GM21737 (cell line): ENCODE results near the gene HAO2.
"Not testable (repeated sequence)": the region's sequence is repeated elsewhere in the genome, so short reads cannot be mapped to it uniquely, and the experiment has no call there.

Source experiments
- ATAC-seq: cut with Tn5 transposase; IDR thresholded peaks from one replicate; pipeline ENCODE4 v1.9.1; 2021; ENCODE audit warnings: mild to moderate bottlenecking, moderate library complexity; ENCODE audit not compliant: unreplicated experiment

Gene HAO2

GRCh38 chr1:119341372-119341947 is 27.1 kb upstream of the HAO2 start:
- ATAC-seq = no peak

DNA sequence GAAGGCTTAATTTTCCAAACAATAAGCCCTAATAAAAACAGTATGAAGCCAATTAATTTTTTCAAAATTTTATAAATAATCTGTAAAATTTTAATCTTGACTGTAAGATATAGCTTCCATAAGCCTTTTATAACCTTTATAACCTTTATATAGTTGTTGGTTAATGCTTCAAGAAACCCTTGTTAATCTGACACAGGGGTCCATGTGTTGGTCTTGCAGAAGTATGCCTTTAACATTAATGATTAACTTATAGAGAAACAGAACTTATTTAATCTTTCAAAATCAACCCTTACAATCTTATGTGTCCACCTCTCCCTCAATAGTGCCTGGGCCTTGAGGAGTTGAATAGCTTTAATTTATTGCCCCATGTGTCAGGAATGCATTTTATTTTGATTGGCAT is 23.2 kb upstream of the HAO2 start:
- ATAC-seq = no peak

- ATAC-seq = peak; percentile 85
Measured at GRCh38 chr1:119347858-119348257, 20.7 kb upstream of the HAO2 start.

DNA sequence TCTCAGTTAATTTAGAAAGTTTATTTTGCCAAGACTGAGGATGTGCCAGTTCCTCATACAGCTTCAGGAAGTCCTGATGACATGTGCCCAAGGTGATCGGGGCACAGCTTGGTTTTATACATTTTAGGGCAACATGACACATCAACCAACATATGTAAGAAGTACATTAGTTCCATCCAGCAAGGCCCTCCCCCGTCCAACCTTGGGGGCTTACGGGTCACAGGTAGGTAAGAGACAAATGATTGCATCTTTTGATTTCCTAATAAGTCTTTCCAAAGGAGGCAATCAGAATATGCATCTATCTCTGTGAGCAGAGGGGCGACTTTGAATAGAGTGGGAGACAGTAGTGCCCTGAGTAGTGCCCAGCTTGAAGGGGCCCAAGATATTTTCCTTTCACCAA is 19.6 kb upstream of the HAO2 start:
- ATAC-seq = no peak

DNA sequence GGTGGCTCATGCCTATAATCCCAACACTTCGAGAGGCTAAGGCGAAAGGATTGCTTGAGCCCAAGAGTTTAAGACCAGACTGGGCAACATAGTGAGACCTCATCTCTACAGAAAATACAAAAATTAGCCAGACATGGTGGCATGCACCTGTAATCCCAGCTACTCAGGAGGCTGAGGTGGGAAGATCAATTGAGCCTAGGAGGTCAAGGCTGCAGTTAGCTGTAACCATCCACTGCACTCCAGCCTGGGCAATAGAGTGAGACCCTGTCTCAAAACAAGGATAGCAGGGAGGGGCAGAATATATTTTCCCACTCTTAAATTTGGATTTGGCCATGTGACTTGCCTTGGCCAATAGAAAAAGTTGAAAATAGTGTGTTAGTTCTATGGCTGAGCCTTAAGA is 17.7 kb upstream of the HAO2 start:
- ATAC-seq = not testable (repeated sequence)

GRCh38 chr1:119351997-119352396 is 16.6 kb upstream of the HAO2 start:
- ATAC-seq = no peak

GRCh38 chr1:119353836-119354235 is 14.7 kb upstream of the HAO2 start:
- ATAC-seq = no peak

DNA sequence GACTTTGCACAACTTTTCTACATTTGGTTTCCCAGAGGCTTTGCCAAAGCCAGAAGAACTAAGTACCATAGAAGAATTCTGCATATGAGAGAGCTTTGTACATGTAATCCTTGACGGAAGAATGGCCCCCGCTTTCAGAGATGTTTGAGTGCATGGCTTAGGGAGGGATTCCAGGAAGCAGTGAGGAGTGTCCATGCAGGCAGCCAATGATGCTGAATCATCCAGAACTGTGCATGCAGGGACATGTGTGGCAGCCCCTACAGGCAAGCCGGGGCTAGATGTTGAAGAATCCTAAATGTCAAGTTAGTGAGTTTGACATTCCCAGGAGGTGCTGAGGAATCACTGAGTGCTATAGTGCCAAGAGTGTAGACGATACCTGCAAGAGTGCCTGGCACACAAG is 9.9 kb upstream of the HAO2 start:
- ATAC-seq = no peak

GRCh38 chr1:119359730-119360129 is 8.9 kb upstream of the HAO2 start:
- no peak for ATAC-seq

DNA sequence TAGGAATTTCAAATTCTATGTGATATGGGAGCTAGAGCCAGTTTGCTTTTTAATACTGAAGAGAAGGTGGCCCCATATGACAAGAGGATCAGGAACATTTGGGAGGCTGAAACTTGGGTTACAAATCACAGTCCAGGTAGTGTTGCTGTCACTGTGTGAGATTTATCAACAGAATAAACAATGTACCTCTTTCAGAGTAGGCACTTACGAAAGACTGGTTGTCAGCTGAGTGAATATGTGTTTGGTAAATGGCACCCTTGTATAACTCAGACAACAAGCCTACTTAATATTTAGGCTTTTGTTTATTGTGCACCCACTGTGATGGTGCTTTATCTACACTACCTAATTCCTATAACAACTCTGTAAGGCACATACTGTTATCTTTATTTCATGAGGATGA is 7.4 kb upstream of the HAO2 start:
- ATAC-seq = no peak

DNA sequence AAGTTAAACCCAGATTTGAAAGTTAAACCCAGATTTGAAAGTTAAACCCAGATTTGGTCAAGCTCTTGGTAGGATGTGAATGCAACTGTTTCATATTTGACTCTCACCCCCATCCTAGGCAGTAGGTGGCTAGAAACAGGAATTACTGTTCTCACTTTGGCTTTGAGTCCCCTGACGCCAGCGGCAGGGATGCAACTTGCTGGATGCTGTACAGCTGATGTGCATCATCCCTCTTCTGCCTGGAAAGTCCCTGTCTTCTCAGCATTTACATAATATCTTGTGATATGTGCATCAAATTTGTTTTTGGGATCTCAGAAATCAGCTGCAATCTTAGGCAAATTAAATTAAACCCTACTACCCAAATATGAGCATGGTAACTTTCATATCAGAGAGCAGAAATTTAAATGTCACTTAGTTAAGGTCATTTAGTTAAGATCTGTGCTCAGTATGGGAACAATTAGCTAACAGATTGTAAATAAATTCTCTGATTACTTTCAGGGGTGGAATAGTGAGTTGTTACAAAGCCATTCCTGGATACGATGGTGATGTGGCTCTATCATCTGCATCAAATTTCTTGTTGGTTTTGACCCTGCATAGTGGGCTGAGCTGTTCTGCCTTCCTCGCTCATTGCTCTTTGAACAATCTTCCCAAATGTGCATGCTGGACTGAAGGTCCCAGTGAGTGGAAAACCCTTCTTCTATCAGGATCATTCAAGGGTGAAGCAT is 6.8 kb upstream of the HAO2 start:
- no peak for ATAC-seq

DNA sequence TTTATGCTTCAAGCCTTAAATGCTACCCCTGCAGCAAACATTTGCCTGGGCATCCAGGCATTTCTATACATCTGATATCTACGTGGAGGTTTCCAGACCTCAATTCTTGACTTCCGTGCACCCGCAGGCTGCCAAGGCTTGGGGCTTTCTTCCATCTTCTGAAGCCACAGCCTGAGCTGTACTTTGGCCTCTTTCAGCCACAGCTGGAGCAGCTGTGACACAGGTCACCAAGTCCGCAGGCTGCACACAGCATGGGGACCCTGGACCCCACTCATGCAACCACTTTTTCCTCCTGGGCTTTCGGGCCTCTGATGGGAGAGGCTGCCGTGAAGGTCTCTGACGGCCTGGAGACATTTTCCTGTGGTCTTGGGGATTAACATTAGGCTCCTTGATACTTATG is 5.4 kb upstream of the HAO2 start:
- ATAC-seq = no peak

DNA sequence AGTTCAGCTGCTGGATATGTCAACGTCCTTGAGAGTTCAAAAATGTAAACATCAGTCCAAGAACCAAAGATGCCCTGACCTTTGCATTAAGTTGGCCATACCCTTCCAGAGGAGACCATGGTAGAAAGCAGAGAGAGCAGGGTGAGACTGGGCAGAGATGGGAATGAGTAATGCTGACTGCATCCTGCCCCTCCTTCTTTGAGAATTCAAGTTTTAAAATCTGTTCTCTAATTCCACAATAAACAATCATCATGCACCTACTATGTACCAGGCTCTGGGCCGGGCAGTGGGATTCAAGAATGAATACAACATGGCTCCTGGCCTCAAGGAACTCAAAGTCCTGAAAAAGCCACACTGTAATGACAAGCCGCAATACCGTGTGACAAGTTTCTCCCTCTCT is 3.9 kb upstream of the HAO2 start:
- ATAC-seq = no peak

DNA sequence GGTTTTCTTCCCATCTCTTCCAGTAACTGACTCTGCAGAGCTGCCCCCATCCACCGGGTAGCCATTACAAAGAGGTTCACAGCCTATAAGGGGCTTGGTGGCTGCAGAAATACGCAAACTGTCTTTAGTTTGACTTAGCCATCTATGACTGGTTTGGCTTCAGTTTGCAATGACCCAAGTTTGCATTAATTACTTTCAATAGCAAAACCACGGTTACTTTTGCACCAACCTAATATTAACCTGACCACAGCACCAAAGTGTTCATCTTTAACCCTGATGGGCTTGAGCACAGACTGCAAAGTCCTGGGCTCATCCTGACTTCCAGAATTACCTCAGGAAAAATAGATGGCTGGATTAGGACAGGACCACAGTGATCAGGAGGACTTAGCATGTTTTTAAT is 2.2 kb upstream of the HAO2 start:
- no peak for ATAC-seq

DNA sequence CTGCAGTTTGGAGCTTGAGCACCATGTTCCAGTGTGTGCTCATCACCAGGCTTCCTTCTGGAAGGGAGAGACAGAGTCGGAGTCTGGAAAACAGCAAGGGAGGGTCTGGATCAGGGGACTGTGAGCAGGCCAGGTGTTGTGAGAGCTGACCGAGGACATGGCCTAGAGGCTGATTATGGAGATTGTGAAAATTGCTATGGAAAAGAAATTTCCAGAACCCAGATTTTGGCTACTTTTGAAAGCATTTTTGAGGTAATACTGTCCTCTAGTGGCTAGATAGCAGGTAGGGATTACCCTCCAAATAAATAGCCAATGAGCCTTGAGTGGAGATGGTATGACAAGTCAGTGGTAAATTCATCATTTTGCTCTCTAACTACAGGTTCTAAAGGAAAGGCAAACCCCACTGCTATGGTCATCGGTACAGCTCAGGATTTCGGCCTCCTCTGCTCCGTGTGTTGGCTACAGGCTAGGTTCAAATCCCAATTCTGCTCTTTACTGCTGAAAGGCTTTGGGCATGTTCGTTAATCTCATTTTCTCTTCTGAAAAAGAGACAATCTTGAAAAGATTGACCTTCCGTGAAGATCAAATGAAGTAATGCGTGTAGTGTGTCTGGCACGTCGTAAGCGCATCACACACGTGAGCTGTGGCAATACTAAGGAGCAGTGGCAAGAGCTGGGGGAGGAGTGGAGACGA is 1.0 kb upstream of the HAO2 start:
- ATAC-seq = no peak

DNA sequence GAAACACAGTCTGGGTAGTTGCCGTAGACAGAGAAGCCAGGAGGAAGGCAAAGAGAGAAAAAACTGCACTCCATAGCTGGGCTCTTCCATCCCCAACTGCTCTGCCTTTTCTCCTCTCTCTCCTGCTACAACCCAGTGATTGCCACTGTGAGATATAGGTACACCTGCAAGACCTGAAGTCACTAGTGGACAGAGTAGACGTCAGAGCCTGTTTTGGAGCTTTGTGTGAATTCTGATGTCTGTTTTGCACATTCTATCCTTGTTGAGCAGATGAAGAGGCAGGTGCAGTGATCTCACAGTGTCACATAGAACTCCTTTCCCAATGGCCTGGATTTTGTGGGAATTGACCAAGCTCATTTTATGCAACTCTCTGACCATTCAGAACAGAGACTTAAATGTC is 2.2 kb downstream of the HAO2 start:
- ATAC-seq = no peak

GRCh38 chr1:119371815-119372214 is 3.2 kb downstream of the HAO2 start:
- ATAC-seq = no peak

DNA sequence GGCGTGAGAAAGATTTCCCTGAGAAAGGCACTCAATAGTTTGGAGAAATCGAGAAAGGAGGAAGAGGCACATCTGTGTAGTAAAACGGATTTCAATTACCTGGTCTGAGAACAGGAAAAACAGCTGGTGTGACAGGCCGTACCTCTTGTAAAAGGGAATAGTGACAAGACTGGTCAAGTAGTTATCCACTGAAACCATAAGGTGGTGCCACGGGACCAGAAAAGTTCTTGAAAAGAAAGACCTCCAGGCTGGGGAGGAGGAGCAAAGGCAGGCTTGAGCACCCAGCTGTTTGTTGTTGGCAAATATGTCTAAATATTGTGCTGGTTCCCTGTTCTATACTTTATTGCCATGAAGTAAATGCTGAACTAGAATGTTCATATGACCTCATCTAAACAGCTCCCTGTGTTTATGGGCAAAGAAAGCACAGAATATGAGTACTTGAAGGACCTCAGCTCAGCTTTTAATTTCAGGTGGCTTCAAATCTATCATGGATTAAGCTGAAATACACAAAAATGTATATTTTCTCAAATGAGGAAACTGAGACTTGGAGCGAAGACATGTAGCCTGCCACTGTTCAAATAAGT is 4.0 kb downstream of the HAO2 start:
- ATAC-seq = no peak

GRCh38 chr1:119373465-119373864 is 4.9 kb downstream of the HAO2 start:
- ATAC-seq = no peak

DNA sequence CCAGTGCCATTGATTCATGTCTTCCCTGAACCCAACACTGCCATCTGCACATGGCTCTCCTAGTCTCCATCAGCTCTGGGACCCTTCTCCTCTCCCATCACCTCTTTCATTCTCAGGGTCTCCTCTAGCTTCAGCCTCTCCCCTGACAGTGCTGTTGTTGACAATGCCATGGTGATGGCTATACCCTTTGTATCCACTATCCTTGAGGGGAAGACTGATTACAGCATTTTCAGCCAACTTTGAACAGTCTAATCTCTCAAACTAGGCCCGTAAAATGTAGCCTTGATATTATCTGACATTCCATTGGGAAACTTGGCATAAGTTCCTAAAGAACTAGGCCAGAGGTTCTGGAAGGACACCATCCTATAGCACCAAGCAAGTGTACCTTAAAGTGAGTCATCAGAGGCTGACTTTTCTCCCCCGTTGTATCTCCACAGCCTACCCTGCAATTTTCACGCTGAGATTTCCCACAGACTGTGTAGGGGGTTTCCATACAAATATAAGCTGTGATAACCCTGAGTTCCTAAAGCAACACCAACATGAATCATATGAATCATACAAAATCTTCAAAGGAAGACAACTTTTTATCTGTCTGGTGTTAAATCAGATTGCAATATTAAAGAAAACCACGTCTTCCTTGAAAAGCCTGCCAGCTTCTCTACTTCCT is 5.8 kb downstream of the HAO2 start:
- ATAC-seq = no peak

GRCh38 chr1:119375366-119375765 is 6.8 kb downstream of the HAO2 start:
- ATAC-seq = no peak

- ATAC-seq = no peak
Measured at GRCh38 chr1:119376594-119376993, 8.0 kb downstream of the HAO2 start.
